Retina (tissue), 1 donor: Measurements from ENCODE around the gene TMIGD2.
"Not testable (repeated sequence)": the region's sequence is repeated elsewhere in the genome, so short reads cannot be mapped to it uniquely, and the experiment has no call there.

Source experiments
- DNase-seq: peaks from one replicate; pipeline ENCODE4 v3.0.0-alpha.2; 2016

TMIGD2 gene

GRCh38 chr19:4295972-4296771, 6.0 kb downstream of the TMIGD2 start:
- peak; percentile 32 for DNase-seq

DNA sequence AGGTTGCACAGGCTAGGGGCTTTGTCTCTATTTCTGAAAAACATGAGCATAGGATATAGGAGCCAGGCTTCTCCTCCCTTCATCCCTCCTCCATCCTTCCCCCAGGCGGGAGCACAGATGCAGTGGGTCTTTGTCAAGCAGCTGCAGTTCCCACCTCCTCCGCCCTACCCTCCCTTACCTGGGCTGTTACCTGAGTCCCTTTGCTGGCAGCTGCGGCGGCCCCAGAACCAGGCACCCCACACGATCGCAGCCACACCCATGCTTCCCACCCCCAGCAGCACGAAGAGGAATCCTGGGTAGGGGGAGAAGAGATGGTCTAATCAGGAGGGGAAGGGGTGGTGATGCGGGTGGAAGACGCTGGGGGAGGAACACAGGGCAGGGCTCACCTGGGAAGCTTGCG, 7.8 kb downstream of the TMIGD2 start:
- DNase-seq, result no peak

- DNase-seq, result no peak
These were observed 9.7 kb downstream of the TMIGD2 start for GRCh38 chr19:4292515-4292914.

- DNase-seq, result no peak
These were observed 10.9 kb downstream of the TMIGD2 start for GRCh38 chr19:4291184-4291732.

GRCh38 chr19:4288091-4288777, 14.0 kb downstream of the TMIGD2 start:
- no peak for DNase-seq

- DNase-seq, result not testable (repeated sequence)
These were observed 16.0 kb downstream of the TMIGD2 start for GRCh38 chr19:4286141-4286540.

DNA sequence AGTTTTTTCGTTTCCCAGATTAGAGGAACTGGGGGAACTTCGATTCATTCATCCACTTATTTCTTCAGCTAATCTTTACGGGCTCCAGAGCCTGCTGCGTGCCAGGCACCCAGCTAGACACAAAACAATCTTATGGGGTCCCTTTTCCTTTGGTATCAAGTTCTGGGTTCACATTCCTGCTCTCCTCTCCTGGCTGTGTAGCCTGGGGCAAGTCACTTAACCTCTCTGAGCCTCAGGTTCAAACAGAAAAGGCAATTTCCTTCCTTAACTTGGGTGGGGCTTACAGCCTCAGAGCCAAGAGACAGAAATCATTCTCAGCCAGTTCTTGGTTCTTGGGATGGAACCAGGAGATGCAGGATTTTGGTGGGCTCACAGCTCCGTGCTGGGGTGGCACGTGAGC, 17.2 kb downstream of the TMIGD2 start:
- DNase-seq, result no peak

- no peak for DNase-seq
These were observed 17.8 kb downstream of the TMIGD2 start for GRCh38 chr19:4284176-4284958.

DNA sequence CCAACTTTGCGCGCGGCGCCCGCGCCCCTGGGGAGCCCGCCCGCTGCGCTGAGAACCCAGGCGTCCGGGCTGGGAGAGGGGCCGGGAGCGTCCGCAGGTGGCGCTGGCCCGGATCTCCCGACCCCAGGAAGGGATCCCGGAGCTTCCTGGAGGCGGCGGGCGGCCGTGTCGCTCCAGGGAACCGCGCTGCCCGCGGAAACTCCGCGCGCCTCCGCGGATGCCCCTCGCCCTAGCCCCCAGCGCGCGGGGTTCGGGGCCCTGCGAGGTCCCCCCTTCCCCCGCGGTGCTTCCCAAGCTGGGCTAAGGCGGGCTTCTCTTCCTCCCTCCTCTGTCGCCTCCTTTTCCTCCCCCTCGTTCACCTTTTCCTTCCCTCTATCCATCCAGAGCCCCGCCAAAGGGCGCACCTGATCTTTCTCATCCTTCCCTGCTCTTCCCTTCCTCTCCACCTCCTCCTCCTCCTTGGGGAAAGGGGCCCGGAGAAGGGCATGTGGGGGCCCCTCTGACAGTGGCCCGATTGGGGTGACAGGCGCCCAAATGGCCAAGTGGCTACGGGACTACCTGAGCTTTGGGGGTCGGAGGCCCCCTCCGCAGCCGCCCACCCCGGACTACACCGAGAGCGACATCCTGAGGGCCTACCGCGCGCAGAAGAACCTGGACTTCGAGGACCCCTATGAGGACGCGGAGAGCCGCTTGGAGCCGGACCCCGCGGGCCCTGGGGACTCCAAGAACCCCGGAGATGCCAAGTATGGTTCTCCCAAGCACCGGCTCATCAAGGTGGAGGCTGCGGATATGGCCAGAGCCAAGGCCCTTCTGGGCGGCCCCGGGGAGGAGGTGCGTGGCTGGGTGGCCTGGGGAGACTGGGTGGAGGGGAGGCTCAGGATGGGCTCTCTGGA, 22.4 kb downstream of the TMIGD2 start:
- DNase-seq, result peak; percentile 49

DNA sequence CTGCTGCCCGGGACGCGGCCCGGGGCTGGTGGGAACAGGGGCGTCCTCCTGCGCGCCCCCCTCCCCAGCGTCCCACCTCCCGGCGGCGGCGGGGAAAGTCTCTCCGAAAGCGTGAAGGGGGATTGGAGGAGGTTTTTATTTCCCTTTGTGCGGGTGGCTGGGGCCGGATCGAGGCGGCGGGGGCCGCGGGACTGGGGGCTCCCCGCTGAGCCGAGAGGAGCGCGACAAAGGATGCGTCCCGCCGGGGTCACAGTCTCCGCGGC, 23.0 kb downstream of the TMIGD2 start:
- peak; percentile 73 for DNase-seq

GRCh38 chr19:4278419-4279266, 23.5 kb downstream of the TMIGD2 start, which contains the start of gene SHD:
SHD (plus strand) TSS chr19:4279266; CDS start chr19:4280064, 798 bp downstream.
- DNase-seq, result peak; percentile 80

DNA sequence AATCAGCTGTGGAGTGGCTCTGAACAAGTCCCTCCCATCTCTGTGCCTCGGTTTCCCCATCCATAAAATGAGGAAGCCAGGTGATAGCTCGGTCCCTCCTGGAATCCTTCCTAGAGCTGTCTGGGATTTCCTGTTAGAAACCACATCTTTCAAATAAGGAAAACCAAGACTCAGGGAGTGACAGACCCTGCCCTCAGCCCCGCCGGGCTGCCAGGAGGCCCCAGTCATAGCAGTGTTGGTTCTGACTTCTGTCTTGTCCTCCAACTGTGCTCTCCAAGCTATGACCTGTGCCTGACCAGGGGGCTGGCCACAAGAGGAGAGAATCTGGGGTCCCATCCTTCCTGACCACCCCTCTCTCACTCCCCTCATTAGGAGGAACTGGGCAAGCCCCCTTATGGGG, 24.2 kb downstream of the TMIGD2 start:
- DNase-seq, result peak; percentile 46

GRCh38 chr19:4277191-4277696, 24.9 kb downstream of the TMIGD2 start:
- peak; percentile 58 for DNase-seq

DNA sequence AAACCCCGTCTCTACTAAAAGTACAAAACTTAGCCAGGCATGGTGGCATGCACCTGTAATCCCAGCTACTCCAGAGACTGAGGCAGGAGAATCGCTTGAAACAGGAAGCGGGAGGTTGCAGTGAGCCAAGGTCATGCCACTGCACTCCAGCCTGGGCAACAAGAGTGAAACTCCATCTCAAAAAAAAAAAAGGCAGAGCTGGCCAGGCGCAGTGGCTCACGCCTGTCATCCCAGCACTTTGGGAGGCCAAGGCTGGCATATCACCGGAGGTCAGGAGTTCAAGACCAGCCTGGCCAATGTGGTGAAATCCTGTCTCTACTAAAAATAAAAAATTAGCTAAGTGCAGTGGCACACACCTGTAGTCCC, 27.9 kb downstream of the TMIGD2 start:
- DNase-seq, result not testable (repeated sequence)

DNA sequence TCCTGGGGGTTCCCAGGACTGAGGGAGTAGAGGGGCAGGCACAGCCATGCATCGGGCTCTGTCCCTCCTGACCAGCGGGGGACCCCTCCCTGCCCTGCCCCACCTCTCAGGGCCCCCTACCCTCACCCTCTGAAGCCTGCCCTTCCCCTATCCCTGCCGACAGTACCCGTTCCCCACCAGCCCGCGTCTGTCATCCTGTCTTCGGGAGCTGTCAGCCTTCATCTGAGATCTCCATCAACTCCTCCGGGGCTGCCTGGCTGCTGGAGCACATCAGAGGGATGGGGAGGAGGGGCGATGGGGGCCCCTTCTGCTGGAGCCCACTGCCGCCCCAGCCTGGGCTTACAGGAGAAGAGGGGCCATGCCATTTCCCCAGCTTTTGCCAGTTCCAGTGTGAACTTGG, 29.3 kb downstream of the TMIGD2 start:
- no peak for DNase-seq

DNA sequence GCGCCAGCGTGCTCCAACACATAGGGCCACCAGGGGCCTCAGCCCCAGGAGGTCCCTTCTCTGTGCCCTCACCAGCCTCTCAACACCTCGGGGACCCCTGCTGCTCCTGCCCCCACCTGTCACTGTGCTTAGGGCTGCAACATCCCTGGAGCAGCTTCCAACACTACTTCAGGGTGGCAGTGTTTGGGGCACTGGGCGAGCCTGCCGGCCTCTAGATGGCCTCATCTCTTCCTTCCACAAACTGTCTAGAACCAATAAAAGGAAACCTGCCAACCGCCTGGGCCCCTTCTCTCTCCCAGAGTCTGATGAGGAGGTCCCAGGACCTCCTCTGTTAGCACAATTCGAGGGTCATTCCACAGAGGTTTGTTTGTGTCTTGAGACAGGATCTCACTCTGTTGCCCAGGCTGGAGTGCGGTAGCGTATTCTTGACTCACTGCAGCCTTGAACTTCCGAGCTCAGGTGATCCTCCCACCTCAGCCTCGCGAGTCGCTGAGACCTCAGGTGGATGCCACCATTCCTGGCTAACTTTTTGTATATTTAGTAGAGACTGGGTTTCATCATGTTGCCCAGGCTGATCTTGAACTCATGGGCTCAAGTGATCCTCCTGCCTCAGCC, 33.3 kb downstream of the TMIGD2 start:
- no peak for DNase-seq

- no peak for DNase-seq
These were observed 34.0 kb downstream of the TMIGD2 start for GRCh38 chr19:4267901-4268815.

GRCh38 chr19:4267101-4267900, 34.9 kb downstream of the TMIGD2 start:
- peak; percentile 68 for DNase-seq
